A549 (cell line): ENCODE measurements around the gene ANKRD40CL.

ENCODE experiments used
- CEBPB ChIP-seq, 2 experiments: fragments of >200 bp in 1 of 2; sonication (Bioruptor Twin) in 1 of 2; formaldehyde crosslinking in 1 of 2; IDR thresholded peaks; 2 replicates each; pipeline ENCODE4 v1.6.1; 2012 to 2016
- EHMT2 ChIP-seq: fragments of 200-600 bp; sonication (generic); IDR thresholded peaks from 2 replicates; pipeline ENCODE4 v1.6.1; 2016; ENCODE audit warnings: antibody characterized with exemption, low read depth, mild to moderate bottlenecking, moderate library complexity
- FOXS1 ChIP-seq: fragments of 250-450 bp; sonication (Bioruptor Pico); IDR thresholded peaks from 2 replicates; pipeline ENCODE4 v1.5.0; 2020; ENCODE audit warnings: mild to moderate bottlenecking, moderate library complexity
- HOXB13 ChIP-seq: fragments of 250-450 bp; sonication (Bioruptor Pico); IDR thresholded peaks from 2 replicates; pipeline ENCODE4 v1.5.0; 2020; ENCODE audit warnings: low read depth, mild to moderate bottlenecking, moderate library complexity
- JUN ChIP-seq, 2 experiments: fragments of >200 bp; sonication (Bioruptor Twin); formaldehyde crosslinking; IDR thresholded peaks; 2 replicates in 1 of 2; 3 replicates in 1 of 2; pipeline ENCODE4 v1.6.1; 2016 to 2017
- MAFK ChIP-seq: fragments of 450-650 bp; IDR thresholded peaks from 2 replicates; pipeline ENCODE4 v1.6.1; 2014; ENCODE audit not compliant: partially characterized antibody
- MYC ChIP-seq: IDR thresholded peaks from 2 replicates; pipeline ENCODE4 v1.6.1; 2012; ENCODE audit warnings: mild to moderate bottlenecking, inconsistent platforms, low read length, improper control_type of control experiment, borderline replicate concordance
- NR3C1 ChIP-seq: fragments of >200 bp; sonication (Bioruptor Twin); formaldehyde crosslinking; IDR thresholded peaks from 3 replicates; pipeline ENCODE4 v1.6.1; 2017
- ZNF302 ChIP-seq: fragments of 250-450 bp; sonication (Bioruptor Pico); IDR thresholded peaks from 2 replicates; pipeline ENCODE4 v1.9.0; 2021; ENCODE audit warnings: inconsistent platforms, mild to moderate bottlenecking, moderate library complexity
- TF ChIP-seq, protein P1 (sequence below): fragments of 250-450 bp; sonication (Bioruptor Pico); IDR thresholded peaks from 2 replicates; pipeline ENCODE4 v1.5.0; 2020; ENCODE audit warnings: low read depth, mild to moderate bottlenecking, moderate library complexity
- TF ChIP-seq, protein P2 (sequence below): fragments of >200 bp; sonication (Bioruptor Twin); formaldehyde crosslinking; IDR thresholded peaks from 3 replicates; pipeline ENCODE4 v1.5.1; 2016
- TF ChIP-seq, protein P3 (sequence below): fragments of 250-450 bp; sonication (Bioruptor Pico); IDR thresholded peaks from 2 replicates; pipeline ENCODE4 v1.5.0; 2021; ENCODE audit warnings: mild to moderate bottlenecking, moderate library complexity, borderline replicate concordance

DNA sequence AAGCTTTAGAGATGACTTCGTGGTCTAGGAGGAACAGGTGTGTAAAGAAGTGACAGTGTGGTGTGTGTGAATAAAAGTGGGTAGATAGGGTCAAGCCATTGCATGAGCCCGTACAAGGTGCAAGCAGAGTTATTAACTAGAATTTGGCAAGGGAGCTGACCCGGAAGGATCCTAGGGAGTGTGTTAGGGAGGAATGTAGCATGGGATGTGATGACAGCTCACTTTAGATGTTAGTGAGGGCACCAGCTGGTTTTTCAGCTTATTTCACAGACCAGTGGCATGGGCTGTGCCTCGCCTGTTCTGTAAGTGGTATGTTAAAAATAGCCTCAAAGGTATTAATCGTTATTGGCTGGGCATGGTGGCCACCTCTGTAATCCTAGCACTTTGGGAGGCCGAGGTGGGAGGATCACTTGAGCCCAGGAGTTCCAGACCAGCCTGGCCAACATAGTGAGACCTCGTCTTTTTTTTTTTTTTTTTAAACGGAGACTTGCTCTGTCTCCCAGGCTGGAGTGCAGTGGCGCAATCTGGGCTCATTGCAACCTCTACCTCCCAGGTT lies 8.3 kb downstream of the ANKRD40CL start:
- TF ChIP-seq, protein P1, sequence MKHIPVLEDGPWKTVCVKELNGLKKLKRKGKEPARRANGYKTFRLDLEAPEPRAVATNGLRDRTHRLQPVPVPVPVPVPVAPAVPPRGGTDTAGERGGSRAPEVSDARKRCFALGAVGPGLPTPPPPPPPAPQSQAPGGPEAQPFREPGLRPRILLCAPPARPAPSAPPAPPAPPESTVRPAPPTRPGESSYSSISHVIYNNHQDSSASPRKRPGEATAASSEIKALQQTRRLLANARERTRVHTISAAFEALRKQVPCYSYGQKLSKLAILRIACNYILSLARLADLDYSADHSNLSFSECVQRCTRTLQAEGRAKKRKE (CRISPR knock-in tag): no peak
- TF ChIP-seq NR3C1 (no peak), JUN (IDR thresholded peaks at IDR 0.05) (no peak), EHMT2 (no peak), FOXS1 (CRISPR knock-in tag) (no peak), HOXB13 (CRISPR knock-in tag) (no peak), ZNF302 (no peak), MYC (no peak), MAFK (no peak), CEBPB (IDR thresholded peaks at IDR 0.05) (no peak)
- TF ChIP-seq, protein P2, sequence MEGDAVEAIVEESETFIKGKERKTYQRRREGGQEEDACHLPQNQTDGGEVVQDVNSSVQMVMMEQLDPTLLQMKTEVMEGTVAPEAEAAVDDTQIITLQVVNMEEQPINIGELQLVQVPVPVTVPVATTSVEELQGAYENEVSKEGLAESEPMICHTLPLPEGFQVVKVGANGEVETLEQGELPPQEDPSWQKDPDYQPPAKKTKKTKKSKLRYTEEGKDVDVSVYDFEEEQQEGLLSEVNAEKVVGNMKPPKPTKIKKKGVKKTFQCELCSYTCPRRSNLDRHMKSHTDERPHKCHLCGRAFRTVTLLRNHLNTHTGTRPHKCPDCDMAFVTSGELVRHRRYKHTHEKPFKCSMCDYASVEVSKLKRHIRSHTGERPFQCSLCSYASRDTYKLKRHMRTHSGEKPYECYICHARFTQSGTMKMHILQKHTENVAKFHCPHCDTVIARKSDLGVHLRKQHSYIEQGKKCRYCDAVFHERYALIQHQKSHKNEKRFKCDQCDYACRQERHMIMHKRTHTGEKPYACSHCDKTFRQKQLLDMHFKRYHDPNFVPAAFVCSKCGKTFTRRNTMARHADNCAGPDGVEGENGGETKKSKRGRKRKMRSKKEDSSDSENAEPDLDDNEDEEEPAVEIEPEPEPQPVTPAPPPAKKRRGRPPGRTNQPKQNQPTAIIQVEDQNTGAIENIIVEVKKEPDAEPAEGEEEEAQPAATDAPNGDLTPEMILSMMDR: no peak
- TF ChIP-seq, protein P3, sequence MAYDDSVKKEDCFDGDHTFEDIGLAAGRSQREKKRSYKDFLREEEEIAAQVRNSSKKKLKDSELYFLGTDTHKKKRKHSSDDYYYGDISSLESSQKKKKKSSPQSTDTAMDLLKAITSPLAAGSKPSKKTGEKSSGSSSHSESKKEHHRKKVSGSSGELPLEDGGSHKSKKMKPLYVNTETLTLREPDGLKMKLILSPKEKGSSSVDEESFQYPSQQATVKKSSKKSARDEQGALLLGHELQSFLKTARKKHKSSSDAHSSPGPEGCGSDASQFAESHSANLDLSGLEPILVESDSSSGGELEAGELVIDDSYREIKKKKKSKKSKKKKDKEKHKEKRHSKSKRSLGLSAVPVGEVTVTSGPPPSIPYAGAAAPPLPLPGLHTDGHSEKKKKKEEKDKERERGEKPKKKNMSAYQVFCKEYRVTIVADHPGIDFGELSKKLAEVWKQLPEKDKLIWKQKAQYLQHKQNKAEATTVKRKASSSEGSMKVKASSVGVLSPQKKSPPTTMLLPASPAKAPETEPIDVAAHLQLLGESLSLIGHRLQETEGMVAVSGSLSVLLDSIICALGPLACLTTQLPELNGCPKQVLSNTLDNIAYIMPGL (CRISPR knock-in tag): no peak
